Left colon (tissue), 2 donors: ENCODE data around the gene TBC1D20. TPM values are rescaled to one million over a fixed set of nuclear protein-coding genes. Genes with fewer than 3 reads are reported as not detected.
"Not testable (repeated sequence)": the region's sequence is repeated elsewhere in the genome, so short reads cannot be mapped to it uniquely, and the experiment has no call there.

ENCODE experiments used
- ATAC-seq: fragments of 200-7000 bp; cut with Tn5 transposase; one replicate; pipeline ENCODE4 v1.9.1; 2020; ENCODE audit warnings: mild to moderate bottlenecking, moderate library complexity
- DNase-seq, 2 donors: peaks; one replicate each; pipeline ENCODE4 v3.0.0-alpha.2; 2020
- intact Hi-C, 2 donors: fragments of 100-400 bp; cut with DNase I in 1 of 2; cut with micrococcal nuclease in 1 of 2; formaldehyde crosslinking; loops; one replicate each; pipeline versions ENCODE4 v1.11.2 to v1.14.0; 2022; cut with DNase I, micrococcal nuclease
- total RNA-seq, 2 donors: library from RNA; stranded (reverse); fragmentation: NEBNext Ultra II Directional; extraction: Animal tissue kit (Norgen Biotek cat#: 25700); gene quantifications; one replicate each; pipeline ENCODE4 v1.2.1, GENCODE V29; 2021
- donor health status: DM: no; HTN: no; CAD: no.
- donor health status: DM: yes; HTN: yes; CAD: no.

Gene TBC1D20
- total RNA-seq, 2 donors from 2014 or later: 29.0 to 32.3 TPM

- intact Hi-C loops: no loop called here
- ATAC-seq (no peak), DNase-seq (no peak)
These were observed 66.1 kb downstream of the TBC1D20 start for GRCh38 chr20:396252-396618.

- intact Hi-C loops, DNase-seq, ATAC-seq: not testable (repeated sequence)
These were observed 69.0 kb downstream of the TBC1D20 start for GRCh38 chr20:393296-393695.

DNA sequence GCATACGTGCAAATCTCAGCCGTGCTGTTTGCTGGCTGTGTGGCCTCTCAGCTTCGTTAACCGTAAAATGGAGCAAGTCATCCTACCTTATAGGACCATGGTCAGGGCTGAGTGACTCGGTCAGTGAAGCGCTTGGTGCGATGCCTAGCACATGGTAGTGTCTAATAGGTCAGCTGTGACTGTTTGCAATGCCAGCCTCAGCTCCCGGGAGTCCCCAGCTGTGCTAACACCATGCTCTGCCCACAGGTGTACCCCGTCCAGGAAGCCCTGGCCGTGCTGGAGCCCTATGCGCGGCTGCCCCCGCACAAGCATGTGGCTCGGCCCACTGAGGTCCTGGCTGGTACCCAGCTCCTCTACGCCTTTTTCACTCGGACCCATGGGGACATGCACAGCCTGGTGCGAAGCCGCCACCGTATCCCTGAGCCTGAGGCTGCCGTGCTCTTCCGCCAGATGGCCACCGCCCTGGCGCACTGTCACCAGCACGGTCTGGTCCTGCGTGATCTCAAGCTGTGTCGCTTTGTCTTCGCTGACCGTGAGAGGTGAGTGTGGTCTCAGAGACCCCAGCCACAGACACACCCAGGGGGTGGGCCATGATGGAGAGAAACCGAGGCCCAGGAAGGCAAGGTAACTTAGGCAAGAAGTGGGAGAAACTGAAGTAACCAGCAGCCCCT, 71.2 kb downstream of the TBC1D20 start:
- DNase-seq: no peak
- intact Hi-C loops: no loop called here
- no peak for ATAC-seq

GRCh38 chr20:389220-389619, 73.1 kb downstream of the TBC1D20 start:
- intact Hi-C loops: no loop called here
- DNase-seq (no peak), ATAC-seq (no peak)

- intact Hi-C loops: no loop called here
- no peak for DNase-seq
- ATAC-seq: no peak
These were observed 74.0 kb downstream of the TBC1D20 start for GRCh38 chr20:388034-388994.

DNA sequence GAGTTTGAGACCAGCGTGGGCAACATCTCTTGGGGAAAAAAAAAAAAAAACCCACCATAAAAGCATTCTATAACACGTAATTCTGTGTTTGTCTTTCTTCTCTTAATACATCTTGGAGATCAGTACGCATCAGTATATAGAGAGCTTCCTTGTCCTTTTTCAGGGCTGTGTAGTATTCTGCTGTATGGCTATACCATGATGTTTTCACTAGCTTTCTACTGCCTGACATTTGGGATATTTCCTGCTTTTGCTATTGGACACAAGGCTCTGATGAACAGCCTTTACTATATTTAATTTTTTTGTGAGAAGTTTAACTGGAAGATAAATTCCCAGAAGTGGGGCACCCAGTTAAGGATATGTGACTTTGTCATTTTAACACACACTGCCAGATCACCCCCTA, 74.8 kb downstream of the TBC1D20 start:
- intact Hi-C loops: no loop called here
- ATAC-seq: no peak
- no peak for DNase-seq

DNA sequence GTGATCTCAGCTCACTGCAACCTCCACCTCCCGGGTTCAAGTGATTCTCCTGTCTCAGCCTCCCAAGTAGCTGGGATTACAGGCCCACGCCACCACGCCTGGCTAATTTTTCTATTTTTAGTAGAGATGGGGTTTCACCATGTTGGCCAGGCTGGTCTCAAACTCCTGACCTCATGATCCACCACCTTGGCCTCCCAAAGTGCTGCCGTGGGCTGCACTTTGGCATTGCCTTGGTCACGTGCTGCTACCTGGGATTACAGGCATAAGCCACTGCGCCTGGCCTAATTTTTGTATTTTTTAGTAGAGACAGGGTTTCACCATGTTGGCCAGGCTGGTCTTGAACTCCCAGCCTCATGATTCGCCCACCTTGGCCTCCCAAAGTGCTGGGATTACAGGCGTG, 75.7 kb downstream of the TBC1D20 start:
- DNase-seq, intact Hi-C loops, ATAC-seq: not testable (repeated sequence)

Other genes starting within 250 kb of the TBC1D20 start
- not detected for gene DEFB129, start 235.3 kb downstream of the TBC1D20 start, total RNA-seq
- not detected for gene DEFB132, start 204.8 kb downstream of the TBC1D20 start, total RNA-seq
- gene C20orf96, start 171.8 kb downstream of the TBC1D20 start, total RNA-seq: 10 to 100 TPM; 10.1 to 13.1 TPM
- 10 to 100 TPM; 10.2 to 13.0 TPM for gene ZCCHC3, start 165.0 kb downstream of the TBC1D20 start, total RNA-seq
- 1 to 10 TPM; 3.8 to 5.6 TPM for gene SOX12, start 137.0 kb downstream of the TBC1D20 start, total RNA-seq
- 1 to 10 TPM; 9.4 to 10.0 TPM for gene NRSN2, start 115.4 kb downstream of the TBC1D20 start, total RNA-seq
- gene TRIB3, start 81.8 kb downstream of the TBC1D20 start, total RNA-seq: 10 to 100 TPM in 1 of 2 donors, 1 to 10 TPM in 1; 6.4 to 16.7 TPM
- 100 to 1,000 TPM; 103 to 134 TPM for gene RBCK1, start 54.2 kb downstream of the TBC1D20 start, total RNA-seq
- gene CSNK2A1, start 81.3 kb upstream of the TBC1D20 start, total RNA-seq: 100 to 1,000 TPM; 106 to 117 TPM
- gene TCF15, start 147.8 kb upstream of the TBC1D20 start, total RNA-seq: under 1 TPM in 1 of 2 donors, not detected in 1; 0.22 TPM
- 10 to 100 TPM; 21.1 to 21.9 TPM for gene SRXN1, start 190.7 kb upstream of the TBC1D20 start, total RNA-seq
- gene SCRT2, start 213.3 kb upstream of the TBC1D20 start, total RNA-seq: not detected